Keratinocyte (primary cell): ENCODE data around the gene CALHM5. TPM values are rescaled to one million over a fixed set of nuclear protein-coding genes. Genes with fewer than 3 reads are reported as not detected.
A peak's percentile ranks its signal among the peaks of the same experiment; 100 is the strongest.

Experiments
- DNase-seq: peaks from one replicate; pipeline ENCODE4 v3.0.0-alpha.2; 2011; ENCODE audit warnings: low read depth, missing footprints, low spot score
- FAIRE-seq: peaks from 2 replicates; lab custom pipeline; 2011; peaks lifted over from hg19 to GRCh38; lab: Jason Lieb, UNC
- H2AFZ ChIP-seq: 2 replicates; pipeline ENCODE4 v1.6.0; 2012; ENCODE audit warnings: low read length, control low read depth, inconsistent platforms; ENCODE audit not compliant: control insufficient read depth
- H3K27ac ChIP-seq: 2 replicates; pipeline ENCODE4 v1.5.1; 2011; ENCODE audit warnings: low read length; ENCODE audit not compliant: control insufficient read depth, insufficient read depth
- H3K27me3 ChIP-seq: 3 replicates; pipeline ENCODE4 v1.6.0; 2011; ENCODE audit warnings: low read length; ENCODE audit not compliant: control insufficient read depth, insufficient read depth; ENCODE audit errors: extremely low read depth
- H3K36me3 ChIP-seq, 2 experiments: 2 replicates in 1 of 2; 3 replicates in 1 of 2; pipeline ENCODE4 v1.5.1; 2011; ENCODE audit warnings: low read length in 2 of 2, mild to moderate bottlenecking in 1 of 2; ENCODE audit not compliant: control insufficient read depth in 2 of 2, insufficient read depth in 2 of 2; ENCODE audit errors: extremely low read depth in 1 of 2
- H3K4me1 ChIP-seq: 3 replicates; pipeline ENCODE4 v1.5.1; 2011; ENCODE audit warnings: low read length; ENCODE audit not compliant: control insufficient read depth, insufficient read depth; ENCODE audit errors: extremely low read depth
- H3K4me2 ChIP-seq: 3 replicates; pipeline ENCODE4 v1.6.0; 2011; ENCODE audit warnings: low read depth, low read length; ENCODE audit not compliant: control insufficient read depth, insufficient read depth; ENCODE audit errors: extremely low read depth
- H3K4me3 ChIP-seq, 3 experiments: fragments of 200-600 bp in 1 of 3; sonication (generic) in 1 of 3; 2 replicates in 2 of 3; 3 replicates in 1 of 3; pipeline ENCODE4 v1.5.1; 2011 to 2016; ENCODE audit warnings: low read length in 3 of 3, mild to moderate bottlenecking in 3 of 3, control low read depth in 2 of 3, inconsistent platforms in 1 of 3, low read depth in 1 of 3, mixed read lengths in 1 of 3, mixed run types in 1 of 3, moderate library complexity in 1 of 3; ENCODE audit not compliant: control insufficient read depth in 2 of 3, insufficient read depth in 2 of 3; ENCODE audit errors: extremely low read depth in 1 of 3
- H3K79me2 ChIP-seq: 2 replicates; pipeline ENCODE4 v1.6.0; 2012; ENCODE audit warnings: low read length; ENCODE audit not compliant: control insufficient read depth, insufficient read depth
- H3K9ac ChIP-seq: 3 replicates; pipeline ENCODE4 v1.6.0; 2011; ENCODE audit warnings: low read length; ENCODE audit not compliant: control insufficient read depth, insufficient read depth; ENCODE audit errors: extremely low read depth
- H3K9me1 ChIP-seq: 3 replicates; pipeline ENCODE4 v1.6.0; 2011; ENCODE audit warnings: low read length; ENCODE audit not compliant: control insufficient read depth, insufficient read depth; ENCODE audit errors: extremely low read depth
- H3K9me3 ChIP-seq: 2 replicates; pipeline ENCODE4 v1.5.1; 2012; ENCODE audit warnings: low read depth, low read length; ENCODE audit not compliant: control insufficient read depth
- H4K20me1 ChIP-seq: 3 replicates; pipeline ENCODE4 v1.6.0; 2011; ENCODE audit warnings: low read length; ENCODE audit not compliant: control insufficient read depth, insufficient read depth; ENCODE audit errors: extremely low read depth
- CTCF ChIP-seq, 3 experiments: IDR thresholded peaks in 1 of 3; conservative IDR thresholded peaks in 1 of 3; optimal IDR thresholded peaks in 1 of 3; 2 replicates in 2 of 3; 3 replicates in 1 of 3; pipeline versions ENCODE3 to v1.5.1; 2011; ENCODE audit warnings: low read length in 3 of 3, mild to moderate bottlenecking in 3 of 3, moderate library complexity in 2 of 3, control low read depth in 1 of 3, inconsistent platforms in 1 of 3; ENCODE audit not compliant: insufficient read depth in 2 of 3; ENCODE audit errors: extremely low read depth in 1 of 3
- EZH2 ChIP-seq: IDR thresholded peaks from one replicate; pipeline ENCODE4 v1.6.1; 2012; ENCODE audit warnings: inconsistent platforms, mild to moderate bottlenecking, low read length, moderate library complexity
- dilution Hi-C: fragments of 300-500 bp; cut with MboI; formaldehyde crosslinking; loops from one replicate; pipeline ENCODE4 v1.7.0; 2020; ENCODE audit warnings: low sequenced_read_pairs; ENCODE audit not compliant: extremely low pct_ligation_motif_present
- polyA plus RNA-seq, 5 experiments: library from polyadenylated mRNA; depleted of rRNA in 3 of 5; stranded (reverse) in 3 of 5; stranded (forward) in 1 of 5; unstranded in 1 of 5; fragments of >200 nt; gene quantifications; 1 replicate in 1 of 5; 2 replicates in 3 of 5; 3 replicates in 1 of 5; pipeline versions ENCODE4 v1.2.1 to v1.2.3, GENCODE V29; 2011 to 2012; ENCODE audit warnings: missing spikeins in 2 of 5, low read depth in 1 of 5, low replicate concordance in 1 of 5

Gene CALHM5
- polyA plus RNA-seq, 1 donor (not counting 4 experiments of a cell fraction or from before 2014, with no cell fraction given), result 0.80 TPM

GRCh38 chr6:116542426-116542825, 31.0 kb downstream of the CALHM5 start:
- TF ChIP-seq CTCF (optimal IDR thresholded peaks at IDR 0.05 in 1 of 3, IDR thresholded peaks at IDR 0.05 in 1 of 3, conservative IDR thresholded peaks at IDR 0.05 in 1 of 3; ENCODE audit: extremely low read depth in 1 of 3, insufficient read depth in 2 of 3, low read length in 3 of 3) (no peak), EZH2 (no peak)
- Histone ChIP-seq H3K27me3 (no peaks in the 10 kb centered on the region), H3K9ac (no peak overlapping the region), H4K20me1 (no peaks in the 10 kb centered on the region), H3K79me2 (no peaks in the 10 kb centered on the region), H3K4me2 (peak overlapping the region; percentile 34), H2AFZ (no peak overlapping the region), H3K4me1 (peaks cover 22% of the 10 kb centered on the region), H3K9me3 (no peaks in the 10 kb centered on the region), H3K9me1 (no peaks in the 10 kb centered on the region), H3K4me3 (no peak overlapping the region), H3K27ac (no peak overlapping the region), H3K36me3 (no peaks in the 10 kb centered on the region)
- DNase-seq, result no peak
- dilution Hi-C loops, result no loop called here
- FAIRE-seq, result peak; percentile 9

- Histone ChIP-seq H3K9me1 (no peaks in the 10 kb centered on the region), H3K79me2 (no peaks in the 10 kb centered on the region), H3K4me3 (peak overlapping the region in 1 of 3 experiments; percentile 6), H2AFZ (peak overlapping the region; percentile 55), H3K4me2 (peak overlapping the region; percentile 34), H3K4me1 (peaks cover 22% of the 10 kb centered on the region), H3K27me3 (no peaks in the 10 kb centered on the region), H3K36me3 (no peaks in the 10 kb centered on the region), H3K9me3 (no peaks in the 10 kb centered on the region), H3K27ac (no peak overlapping the region), H4K20me1 (no peaks in the 10 kb centered on the region), H3K9ac (no peak overlapping the region)
- dilution Hi-C loops, result no loop called here
- DNase-seq (no peak), FAIRE-seq (peak; percentile 56)
- no peak for TF ChIP-seq CTCF (optimal IDR thresholded peaks at IDR 0.05 in 1 of 3, IDR thresholded peaks at IDR 0.05 in 1 of 3, conservative IDR thresholded peaks at IDR 0.05 in 1 of 3; ENCODE audit: extremely low read depth in 1 of 3, insufficient read depth in 2 of 3, low read length in 3 of 3)
Observed at GRCh38 chr6:116543149-116543548, 31.7 kb downstream of the CALHM5 start.
